GM21360 (cell line): ENCODE data around the gene SLCO2A1.
"Not testable (repeated sequence)": the region's sequence is repeated elsewhere in the genome, so short reads cannot be mapped to it uniquely, and the experiment has no call there.

ENCODE experiments used
- ATAC-seq: cut with Tn5 transposase; IDR thresholded peaks from one replicate; pipeline ENCODE4 v1.9.1; 2021; ENCODE audit warnings: mild to moderate bottlenecking, moderate library complexity; ENCODE audit not compliant: unreplicated experiment

SLCO2A1 gene

GRCh38 chr3:134029734-134030378 lies at the start of gene SLCO2A1:
Gene SLCO2A1, minus strand, starts transcription at chr3:134029925. Its CDS starts 123 bp downstream, at chr3:134029802.
- ATAC-seq = no peak

DNA sequence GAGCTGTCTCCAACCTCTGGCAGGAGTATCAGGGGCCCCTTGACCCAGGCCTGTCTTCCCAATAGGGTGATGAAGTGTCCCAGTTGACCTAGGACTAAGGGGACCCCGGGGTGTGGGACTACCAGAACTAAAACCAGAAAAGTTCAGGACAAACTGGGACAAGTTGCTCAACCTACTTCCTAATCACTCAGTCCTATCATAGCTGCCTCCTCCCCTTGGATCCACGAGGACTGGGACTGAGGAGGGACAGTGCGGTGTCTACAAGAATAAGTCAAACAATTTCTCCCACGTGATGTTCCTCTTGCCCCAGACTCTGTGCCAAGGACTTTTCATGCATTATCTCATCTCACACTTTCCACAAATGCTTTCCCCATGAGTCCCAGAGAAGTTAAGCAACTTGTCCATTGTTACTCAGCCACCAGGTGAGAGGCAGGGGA lies 49.4 kb upstream of the SLCO2A1 start:
- no peak for ATAC-seq

DNA sequence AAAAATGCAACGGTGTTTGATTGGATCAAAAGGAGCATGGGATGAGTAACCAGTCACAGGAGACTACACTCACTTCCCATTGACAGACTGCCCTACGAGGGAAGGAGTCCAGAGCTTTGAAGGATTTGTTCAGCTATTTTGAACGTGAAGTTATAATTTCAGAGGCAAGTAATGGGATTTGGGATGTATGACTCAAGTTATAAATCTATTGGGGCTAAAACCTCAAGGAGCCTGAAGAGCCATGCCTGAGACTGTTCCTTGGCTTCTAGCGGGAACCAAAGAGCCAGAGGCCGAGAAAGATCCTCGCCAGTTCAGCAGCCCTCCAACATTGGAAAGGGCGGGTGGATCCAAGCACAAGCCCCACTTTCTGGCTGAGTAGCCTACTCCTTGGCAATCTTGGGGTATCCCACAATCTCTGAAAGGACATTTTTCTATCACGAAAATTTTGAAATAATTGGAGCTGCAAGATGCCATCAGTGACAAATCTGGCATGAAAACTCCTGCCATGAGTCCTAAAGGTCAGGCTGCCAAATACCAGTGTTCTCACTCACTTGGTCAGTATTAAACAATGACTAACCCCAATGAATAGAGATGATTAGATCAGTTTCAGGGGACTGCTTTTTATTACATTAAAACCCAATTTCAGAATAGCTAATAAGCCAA lies 48.6 kb upstream of the SLCO2A1 start:
- ATAC-seq = no peak

DNA sequence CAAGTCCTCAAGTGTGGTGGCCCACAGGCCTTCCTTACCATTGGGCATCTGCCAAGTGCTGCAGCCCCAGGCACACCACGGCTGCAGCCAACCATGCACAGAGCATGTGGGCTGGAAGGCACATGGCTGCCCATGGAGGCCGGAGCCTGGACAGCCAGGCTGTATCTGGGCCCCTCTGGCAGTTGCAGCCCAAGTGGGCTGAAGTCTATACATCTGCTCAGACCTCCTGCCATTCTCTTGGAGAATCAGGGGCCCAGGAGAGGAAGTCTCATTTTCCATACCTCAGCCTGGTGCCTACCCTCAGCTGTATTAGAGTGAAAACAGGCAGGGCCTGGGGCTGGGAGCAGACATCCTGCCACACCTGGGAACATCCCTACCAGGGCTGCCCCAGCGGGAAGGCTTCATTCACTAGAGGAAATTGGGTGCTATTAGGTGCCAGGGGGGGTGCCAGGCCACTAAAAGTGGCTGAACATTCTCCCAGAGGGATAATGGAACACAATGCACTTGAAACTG lies 48.0 kb upstream of the SLCO2A1 start:
- ATAC-seq = no peak

DNA sequence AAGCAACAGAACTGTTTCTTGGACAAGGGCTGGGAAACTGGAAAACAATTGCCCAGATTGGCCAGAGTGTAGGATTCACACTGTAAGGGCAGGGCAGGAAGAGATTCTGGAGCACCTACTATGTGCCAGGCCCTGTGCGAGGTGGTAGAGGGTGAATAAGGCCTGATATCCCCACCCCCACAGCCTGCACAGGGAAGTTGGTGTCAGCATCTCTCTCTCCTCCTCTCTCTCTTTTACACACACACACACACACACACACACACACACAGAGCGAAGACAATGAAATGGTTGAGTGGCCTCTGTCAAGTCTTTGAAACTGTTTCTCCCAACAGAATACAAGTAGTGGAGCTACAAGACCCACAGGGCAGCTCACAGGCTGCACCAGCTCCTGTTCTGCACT lies 47.1 kb upstream of the SLCO2A1 start:
- no peak for ATAC-seq

- ATAC-seq = no peak
Measured at GRCh38 chr3:134075846-134076245, 46.1 kb upstream of the SLCO2A1 start.

GRCh38 chr3:134075568-134075825 lies 45.8 kb upstream of the SLCO2A1 start:
- no peak for ATAC-seq

- no peak for ATAC-seq
Measured at GRCh38 chr3:134074790-134075567, 45.3 kb upstream of the SLCO2A1 start.

DNA sequence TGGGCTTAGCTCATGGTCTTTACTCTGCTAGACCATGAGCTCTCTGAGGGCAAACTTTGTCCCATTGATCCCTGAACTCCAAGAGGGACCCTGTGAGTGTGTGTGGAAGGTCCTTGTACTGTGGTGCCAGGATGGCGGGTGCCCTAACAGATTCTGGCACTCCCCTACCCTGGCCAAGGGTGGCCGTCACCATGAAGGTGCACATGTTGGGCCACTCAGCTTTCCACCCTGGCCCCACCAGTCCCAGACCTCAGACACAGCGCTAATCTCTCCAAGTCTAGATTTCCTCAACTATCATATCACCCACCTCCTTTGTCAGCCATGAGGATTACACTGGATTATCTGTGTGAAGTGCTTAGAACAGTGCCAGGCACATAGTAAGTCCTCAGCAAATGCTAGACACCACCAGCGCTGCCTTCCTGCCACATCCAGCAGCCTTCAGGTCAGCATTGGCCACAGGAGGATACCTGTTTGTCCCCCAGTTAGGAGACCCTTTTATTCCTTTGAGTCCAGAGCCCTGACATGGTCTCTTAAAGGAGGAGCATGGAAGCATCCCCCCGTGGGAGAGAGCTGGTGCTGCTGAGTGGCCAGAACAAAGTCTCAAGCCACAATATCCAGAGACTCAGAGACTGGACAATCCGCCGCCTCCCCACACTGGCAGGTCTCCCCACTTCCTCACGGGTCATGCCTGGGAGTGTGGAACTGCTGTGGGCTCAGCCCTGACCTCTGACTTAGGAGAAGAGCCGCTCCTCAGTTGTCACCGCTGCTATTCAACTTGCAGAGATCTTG lies 44.5 kb upstream of the SLCO2A1 start:
- ATAC-seq = no peak

DNA sequence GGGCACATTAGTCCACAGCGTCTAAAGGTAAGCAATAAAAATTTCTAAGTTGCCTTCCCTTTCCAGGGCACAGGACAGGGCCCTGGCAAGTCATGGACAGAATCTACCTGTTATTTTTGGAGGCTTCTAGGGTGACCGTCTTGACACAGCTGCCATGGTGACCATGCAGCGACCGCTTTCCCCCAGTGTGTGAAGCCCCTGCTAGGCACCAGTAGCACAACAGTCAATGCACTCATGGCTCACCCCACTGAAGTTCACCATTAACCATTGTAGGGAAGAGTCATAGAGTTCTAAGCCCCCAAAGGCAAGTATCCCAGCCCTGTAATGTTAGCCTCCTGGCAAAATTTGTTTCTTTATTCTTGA lies 43.8 kb upstream of the SLCO2A1 start:
- ATAC-seq = no peak

GRCh38 chr3:134072881-134073582 lies 43.3 kb upstream of the SLCO2A1 start:
- no peak for ATAC-seq

DNA sequence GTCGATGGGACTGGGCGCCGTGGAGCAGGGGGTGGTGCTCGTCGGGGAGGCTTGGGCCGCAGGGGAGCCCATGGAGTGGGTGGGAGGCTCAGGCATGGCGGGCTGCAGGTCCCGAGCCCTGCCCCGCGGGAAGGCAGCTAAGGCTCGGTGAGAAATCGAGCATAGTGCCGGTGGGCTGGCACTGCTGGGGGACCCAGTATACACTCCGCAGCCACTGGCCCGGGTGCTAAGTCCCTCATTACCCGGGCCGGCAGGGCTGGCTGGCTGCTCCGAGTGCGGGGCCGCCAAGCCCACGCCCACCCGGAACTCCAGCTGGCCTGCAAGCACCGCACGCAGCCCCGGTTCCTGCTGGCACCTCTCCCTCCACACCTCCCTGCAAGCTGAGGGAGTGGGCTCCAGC lies 40.6 kb upstream of the SLCO2A1 start:
- not testable (repeated sequence) for ATAC-seq

- no peak for ATAC-seq
Measured at GRCh38 chr3:134068429-134068828, 38.7 kb upstream of the SLCO2A1 start.

GRCh38 chr3:134067531-134068161 lies 37.9 kb upstream of the SLCO2A1 start:
- no peak for ATAC-seq

DNA sequence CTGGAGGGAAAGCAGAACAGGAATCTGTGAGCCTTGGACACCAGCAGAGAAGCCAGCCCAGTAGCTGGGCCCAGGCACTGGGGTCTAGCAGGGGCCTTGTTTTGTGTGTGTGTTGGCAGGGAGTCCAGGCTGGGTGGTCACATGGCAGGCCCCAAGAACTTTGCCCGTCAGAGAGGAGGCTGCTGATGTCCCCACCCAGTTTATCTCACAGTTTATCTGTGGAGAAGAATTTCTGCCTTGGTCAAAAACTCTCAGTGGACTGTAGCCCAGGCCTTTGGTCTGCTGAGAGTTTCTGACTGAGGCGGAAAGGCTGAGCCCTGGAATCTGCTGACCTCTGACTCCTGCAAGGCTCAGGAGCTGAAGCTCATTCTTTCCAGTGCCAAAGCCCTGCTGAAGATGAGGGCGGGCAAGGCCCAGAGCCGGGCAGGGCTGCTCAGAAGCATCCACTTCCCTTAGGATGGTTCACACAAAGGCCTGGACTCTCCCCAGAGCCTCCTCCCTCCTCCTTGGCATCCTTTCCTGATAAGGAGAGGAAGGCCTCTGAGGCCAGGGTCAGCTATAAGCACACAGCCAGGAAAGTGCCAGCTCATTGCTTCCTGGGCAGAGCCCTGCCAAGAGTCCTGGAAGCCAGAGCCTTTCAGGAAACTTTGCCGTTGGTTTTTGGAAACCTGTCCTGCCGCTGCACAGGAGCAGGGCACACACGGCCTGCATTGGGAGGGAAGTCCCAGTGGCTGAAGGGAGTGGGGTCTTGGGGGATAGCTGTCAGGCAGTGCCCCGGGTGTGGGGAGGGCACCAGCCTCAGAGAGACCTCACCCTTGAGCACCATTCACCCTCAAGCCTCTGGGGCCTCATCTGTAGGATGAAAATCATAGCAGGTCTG lies 37.2 kb upstream of the SLCO2A1 start:
- no peak for ATAC-seq

GRCh38 chr3:134066158-134066541 lies 36.4 kb upstream of the SLCO2A1 start:
- ATAC-seq = no peak

GRCh38 chr3:134065252-134066157 lies 35.8 kb upstream of the SLCO2A1 start:
- ATAC-seq = no peak

- ATAC-seq = no peak
Measured at GRCh38 chr3:134064081-134064480, 34.4 kb upstream of the SLCO2A1 start.
